ENCODE data around the gene TRIO.

Gene TRIO

DNA sequence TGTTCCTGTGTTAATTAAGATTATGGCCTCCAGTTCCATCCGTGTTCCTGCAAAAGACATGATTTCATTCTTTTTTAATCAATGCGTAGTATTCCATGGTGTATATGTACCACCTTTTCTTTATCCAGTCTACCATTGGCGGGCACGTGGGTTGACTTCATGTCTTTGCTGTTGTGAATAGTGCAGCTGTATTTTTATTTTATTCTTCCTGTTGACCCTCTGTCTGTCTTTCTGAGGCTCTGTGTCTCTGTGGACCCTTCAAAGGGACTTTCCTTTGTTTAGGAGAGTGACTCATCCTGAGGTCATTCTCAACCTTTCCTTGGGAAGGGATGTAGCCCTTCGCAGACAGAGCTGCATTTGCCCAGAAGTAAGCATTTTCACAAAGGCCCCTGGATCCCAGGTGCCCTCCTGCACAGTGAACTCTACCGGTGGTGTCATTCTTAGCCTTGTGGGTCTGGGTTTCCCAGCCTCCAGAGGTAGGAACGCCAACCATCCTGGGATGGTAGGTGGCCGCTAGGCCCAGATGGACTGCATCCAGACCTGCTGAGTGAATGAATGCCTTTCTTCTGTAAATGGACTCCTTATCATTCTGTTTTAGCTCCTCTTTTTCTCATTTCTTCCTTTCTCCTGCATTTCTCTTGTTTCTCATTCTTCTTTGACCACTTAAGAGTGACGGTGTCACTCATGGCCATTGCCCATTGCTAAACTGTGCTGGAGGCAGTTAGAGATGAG, 22.4 kb downstream of the TRIO start:
- no peak overlapping the region for H3K4me3 ChIP-seq (ENCODE audit: low read depth in 1 of 2, low read length in 2 of 2)
- no peaks in the 10 kb centered on the region for H3K36me3 ChIP-seq (ENCODE audit: control insufficient read depth in 1 of 2, insufficient read depth in 2 of 2, low read length in 2 of 2)
- H3K9ac ChIP-seq (ENCODE audit: low read depth in 1 of 2, low read length in 2 of 2) = no peak overlapping the region
- no peaks in the 10 kb centered on the region for H3K27me3 ChIP-seq (ENCODE audit: control insufficient read depth in 1 of 2, insufficient read depth in 2 of 2, low read length in 2 of 2)
- H3K9me3 ChIP-seq (ENCODE audit: control insufficient read depth in 1 of 2, low read length in 2 of 2) = peaks cover 0 to 4% of the 10 kb centered on the region in 2 donors
- no peak overlapping the region for H3K27ac ChIP-seq (ENCODE audit: low read depth, low read length)
- H3K4me1 ChIP-seq (ENCODE audit: control insufficient read depth in 1 of 2, insufficient read depth in 2 of 2, low read length in 2 of 2) = peaks cover 25 to 35% of the 10 kb centered on the region in 2 donors

DNA sequence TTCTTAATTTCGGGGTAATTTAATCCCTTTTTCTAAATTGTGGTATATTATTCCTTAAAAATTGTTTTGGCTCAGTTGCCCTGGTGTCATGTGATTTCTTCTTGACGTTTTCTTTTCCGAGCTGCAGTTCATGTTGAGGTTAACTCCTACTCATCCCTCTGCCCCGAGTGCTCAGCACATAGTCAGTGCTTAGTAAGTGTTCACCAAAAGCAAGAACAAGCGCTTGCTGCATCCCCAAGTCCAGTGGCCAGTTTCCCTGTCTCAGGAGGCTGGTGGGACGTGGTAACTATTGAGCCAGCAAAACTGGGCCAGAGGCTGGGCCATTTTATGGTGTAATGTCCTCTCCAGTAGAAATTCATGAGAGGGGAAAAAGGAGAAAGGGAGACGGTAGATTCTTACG, 23.3 kb downstream of the TRIO start:
- Histone ChIP-seq H3K4me3 (ENCODE audit: low read depth in 1 of 2, low read length in 2 of 2) (no peak overlapping the region), H3K36me3 (ENCODE audit: control insufficient read depth in 1 of 2, insufficient read depth in 2 of 2, low read length in 2 of 2) (no peaks in the 10 kb centered on the region), H3K27me3 (ENCODE audit: control insufficient read depth in 1 of 2, insufficient read depth in 2 of 2, low read length in 2 of 2) (no peaks in the 10 kb centered on the region), H3K9me3 (ENCODE audit: control insufficient read depth in 1 of 2, low read length in 2 of 2) (peaks cover 0 to 4% of the 10 kb centered on the region in 2 donors), H3K9ac (ENCODE audit: low read depth in 1 of 2, low read length in 2 of 2) (no peak overlapping the region), H3K4me1 (ENCODE audit: control insufficient read depth in 1 of 2, insufficient read depth in 2 of 2, low read length in 2 of 2) (peaks cover 28 to 34% of the 10 kb centered on the region in 2 donors), H3K27ac (ENCODE audit: low read depth, low read length) (no peak overlapping the region)

DNA sequence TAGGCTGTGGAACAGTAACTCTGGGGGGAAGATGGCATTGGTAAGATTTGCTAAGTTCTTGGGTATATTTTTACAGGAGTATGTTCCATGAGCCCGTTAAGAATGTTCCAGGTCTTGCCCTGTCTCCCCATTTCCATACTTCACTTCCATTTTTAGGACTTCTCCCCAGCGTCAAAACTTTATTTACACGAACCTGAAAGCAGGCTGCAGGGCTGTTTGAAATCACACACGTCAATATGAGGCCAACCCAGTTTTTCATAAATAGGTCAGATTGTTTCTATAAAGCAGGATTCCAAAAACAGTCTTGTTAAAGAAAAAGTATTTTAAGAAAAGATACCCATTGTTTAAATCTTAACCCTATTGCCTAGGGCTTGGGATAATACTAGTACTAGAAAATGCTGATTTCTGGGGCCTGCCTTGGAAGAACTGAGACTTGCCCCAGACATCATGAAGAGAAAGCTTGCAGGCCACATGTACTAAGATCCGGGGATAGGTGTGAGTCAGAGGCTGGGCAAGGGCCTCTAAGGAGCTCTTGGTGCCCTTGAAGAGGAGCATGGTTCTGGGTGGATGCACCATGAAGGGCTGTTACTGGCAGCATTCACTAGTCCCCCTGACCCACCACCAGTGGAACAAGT, 24.2 kb downstream of the TRIO start:
- no peak overlapping the region for H3K4me3 ChIP-seq (ENCODE audit: low read depth in 1 of 2, low read length in 2 of 2)
- peaks cover 23 to 35% of the 10 kb centered on the region in 2 donors for H3K4me1 ChIP-seq (ENCODE audit: control insufficient read depth in 1 of 2, insufficient read depth in 2 of 2, low read length in 2 of 2)
- H3K9ac ChIP-seq (ENCODE audit: low read depth in 1 of 2, low read length in 2 of 2) = no peak overlapping the region
- H3K27ac ChIP-seq (ENCODE audit: low read depth, low read length) = no peak overlapping the region
- peaks cover 0 to 4% of the 10 kb centered on the region in 2 donors for H3K9me3 ChIP-seq (ENCODE audit: control insufficient read depth in 1 of 2, low read length in 2 of 2)
- H3K36me3 ChIP-seq (ENCODE audit: control insufficient read depth in 1 of 2, insufficient read depth in 2 of 2, low read length in 2 of 2) = no peaks in the 10 kb centered on the region
- no peaks in the 10 kb centered on the region for H3K27me3 ChIP-seq (ENCODE audit: control insufficient read depth in 1 of 2, insufficient read depth in 2 of 2, low read length in 2 of 2)

DNA sequence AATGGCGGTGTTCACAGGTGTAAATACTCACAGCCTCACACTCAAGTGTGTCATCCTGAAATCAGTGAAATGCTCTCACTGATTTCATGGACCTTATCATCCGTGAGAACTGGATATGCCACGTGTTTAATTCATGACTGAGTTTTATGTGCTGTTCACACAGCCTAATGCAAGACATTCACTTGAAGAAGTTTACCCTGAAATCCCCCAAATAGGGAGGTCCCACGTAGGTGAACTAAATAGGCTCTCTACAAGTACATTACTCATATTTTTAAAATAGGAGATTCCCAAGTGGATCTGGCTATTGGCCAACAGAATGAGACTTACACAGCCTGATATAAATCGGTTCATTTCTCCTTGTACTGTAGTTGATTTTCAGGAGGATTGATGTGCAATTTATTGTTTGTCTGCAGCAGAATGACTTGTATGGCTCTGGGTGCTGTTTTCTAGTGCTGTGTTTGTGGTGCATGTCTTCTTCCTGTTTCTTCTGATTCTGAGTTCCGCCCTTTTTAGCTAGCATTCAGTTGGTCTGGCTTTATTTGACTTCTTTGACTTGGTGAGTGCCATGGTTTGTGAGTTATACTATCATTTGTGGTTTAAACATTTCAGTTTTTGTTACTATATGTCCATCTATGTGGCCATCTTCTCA, 25.1 kb downstream of the TRIO start:
- Histone ChIP-seq H3K27ac (ENCODE audit: low read depth, low read length) (no peak overlapping the region), H3K9me3 (ENCODE audit: control insufficient read depth in 1 of 2, low read length in 2 of 2) (peaks cover 0 to 4% of the 10 kb centered on the region in 2 donors), H3K4me3 (ENCODE audit: low read depth in 1 of 2, low read length in 2 of 2) (peak overlapping the region in 1 of 2 donors; percentile 17), H3K36me3 (ENCODE audit: control insufficient read depth in 1 of 2, insufficient read depth in 2 of 2, low read length in 2 of 2) (no peaks in the 10 kb centered on the region), H3K27me3 (ENCODE audit: control insufficient read depth in 1 of 2, insufficient read depth in 2 of 2, low read length in 2 of 2) (no peaks in the 10 kb centered on the region), H3K9ac (ENCODE audit: low read depth in 1 of 2, low read length in 2 of 2) (peak overlapping the region in 1 of 2 donors; percentile 2), H3K4me1 (ENCODE audit: control insufficient read depth in 1 of 2, insufficient read depth in 2 of 2, low read length in 2 of 2) (peaks cover 23 to 37% of the 10 kb centered on the region in 2 donors)

DNA sequence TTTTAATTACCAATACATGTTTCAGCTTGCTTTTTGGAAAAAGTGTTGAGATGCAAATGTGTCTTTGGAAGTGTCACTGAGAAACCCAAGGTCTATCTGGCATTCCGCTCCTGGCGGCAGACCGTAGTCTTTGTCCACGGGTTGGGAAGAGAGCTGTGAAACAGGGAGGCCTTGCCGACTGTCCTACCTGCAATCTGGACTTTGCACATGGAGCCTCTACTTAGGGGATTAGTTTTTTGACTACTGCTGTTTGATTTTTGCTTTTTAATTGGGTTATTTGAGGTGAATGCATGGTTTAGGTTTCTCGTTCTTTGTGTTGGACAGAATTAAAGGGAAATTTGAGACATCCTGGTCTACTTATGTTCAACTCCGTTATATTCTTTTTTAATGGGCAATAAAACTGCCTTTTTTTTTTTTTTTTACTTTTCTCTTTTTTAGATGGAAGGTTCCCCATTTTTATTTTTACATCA, 25.7 kb downstream of the TRIO start:
- Histone ChIP-seq H3K9me3 (ENCODE audit: control insufficient read depth in 1 of 2, low read length in 2 of 2) (peaks cover 0 to 4% of the 10 kb centered on the region in 2 donors), H3K4me1 (ENCODE audit: control insufficient read depth in 1 of 2, insufficient read depth in 2 of 2, low read length in 2 of 2) (peaks cover 27 to 43% of the 10 kb centered on the region in 2 donors), H3K27me3 (ENCODE audit: control insufficient read depth in 1 of 2, insufficient read depth in 2 of 2, low read length in 2 of 2) (no peaks in the 10 kb centered on the region), H3K4me3 (ENCODE audit: low read depth in 1 of 2, low read length in 2 of 2) (peak overlapping the region in 1 of 2 donors; percentile 17), H3K36me3 (ENCODE audit: control insufficient read depth in 1 of 2, insufficient read depth in 2 of 2, low read length in 2 of 2) (no peaks in the 10 kb centered on the region), H3K9ac (ENCODE audit: low read depth in 1 of 2, low read length in 2 of 2) (peak overlapping the region in 1 of 2 donors; percentile 2), H3K27ac (ENCODE audit: low read depth, low read length) (no peak overlapping the region)

DNA sequence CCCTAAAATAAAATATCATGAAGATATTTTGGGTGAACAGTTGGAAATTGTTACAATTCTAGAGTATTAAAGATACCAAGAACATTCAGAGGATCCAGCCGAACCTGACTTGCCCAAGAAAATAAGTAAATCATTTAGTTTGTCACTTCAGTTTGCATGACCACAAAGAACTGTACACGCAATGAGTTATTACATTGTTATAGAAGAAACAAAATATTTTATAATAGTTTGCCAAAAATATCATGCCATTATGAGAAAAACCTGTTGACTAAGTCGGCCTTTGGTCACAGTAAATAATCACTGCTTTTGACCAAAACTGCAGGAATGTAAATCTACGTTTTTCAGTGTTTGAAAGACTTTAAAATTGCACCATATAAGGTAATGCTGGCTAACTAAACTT, 27.9 kb downstream of the TRIO start:
- no peak overlapping the region for H3K27ac ChIP-seq (ENCODE audit: low read depth, low read length)
- no peaks in the 10 kb centered on the region for H3K36me3 ChIP-seq (ENCODE audit: control insufficient read depth in 1 of 2, insufficient read depth in 2 of 2, low read length in 2 of 2)
- H3K4me1 ChIP-seq (ENCODE audit: control insufficient read depth in 1 of 2, insufficient read depth in 2 of 2, low read length in 2 of 2) = peaks cover 33 to 47% of the 10 kb centered on the region in 2 donors
- H3K9me3 ChIP-seq (ENCODE audit: control insufficient read depth in 1 of 2, low read length in 2 of 2) = no peaks in the 10 kb centered on the region
- no peak overlapping the region for H3K4me3 ChIP-seq (ENCODE audit: low read depth in 1 of 2, low read length in 2 of 2)
- no peaks in the 10 kb centered on the region for H3K27me3 ChIP-seq (ENCODE audit: control insufficient read depth in 1 of 2, insufficient read depth in 2 of 2, low read length in 2 of 2)
- no peak overlapping the region for H3K9ac ChIP-seq (ENCODE audit: low read depth in 1 of 2, low read length in 2 of 2)

DNA sequence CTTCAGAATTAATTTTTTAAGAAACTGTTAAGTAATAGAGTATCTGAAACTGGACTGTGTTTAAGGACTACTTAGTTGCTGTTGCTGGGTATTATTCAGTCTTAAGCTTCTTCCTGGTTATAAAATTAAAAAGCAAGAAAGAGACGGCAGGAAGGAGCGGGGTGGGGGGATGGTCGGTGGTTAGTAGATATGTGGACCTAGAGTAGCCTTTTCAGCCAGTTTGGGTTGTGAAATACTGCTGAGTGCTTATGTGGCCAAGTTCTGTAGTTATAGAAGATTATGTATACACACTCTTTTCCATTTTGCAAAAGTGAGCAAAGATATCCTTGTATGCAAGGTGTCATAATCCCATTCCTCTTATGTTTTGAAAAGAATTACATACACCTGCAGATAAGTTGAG, 28.5 kb downstream of the TRIO start:
- no peaks in the 10 kb centered on the region for H3K9me3 ChIP-seq (ENCODE audit: control insufficient read depth in 1 of 2, low read length in 2 of 2)
- no peak overlapping the region for H3K9ac ChIP-seq (ENCODE audit: low read depth in 1 of 2, low read length in 2 of 2)
- H3K4me3 ChIP-seq (ENCODE audit: low read depth in 1 of 2, low read length in 2 of 2) = no peak overlapping the region
- H3K4me1 ChIP-seq (ENCODE audit: control insufficient read depth in 1 of 2, insufficient read depth in 2 of 2, low read length in 2 of 2) = peaks cover 31 to 47% of the 10 kb centered on the region in 2 donors
- H3K27ac ChIP-seq (ENCODE audit: low read depth, low read length) = no peak overlapping the region
- H3K36me3 ChIP-seq (ENCODE audit: control insufficient read depth in 1 of 2, insufficient read depth in 2 of 2, low read length in 2 of 2) = no peaks in the 10 kb centered on the region
- H3K27me3 ChIP-seq (ENCODE audit: control insufficient read depth in 1 of 2, insufficient read depth in 2 of 2, low read length in 2 of 2) = no peaks in the 10 kb centered on the region

DNA sequence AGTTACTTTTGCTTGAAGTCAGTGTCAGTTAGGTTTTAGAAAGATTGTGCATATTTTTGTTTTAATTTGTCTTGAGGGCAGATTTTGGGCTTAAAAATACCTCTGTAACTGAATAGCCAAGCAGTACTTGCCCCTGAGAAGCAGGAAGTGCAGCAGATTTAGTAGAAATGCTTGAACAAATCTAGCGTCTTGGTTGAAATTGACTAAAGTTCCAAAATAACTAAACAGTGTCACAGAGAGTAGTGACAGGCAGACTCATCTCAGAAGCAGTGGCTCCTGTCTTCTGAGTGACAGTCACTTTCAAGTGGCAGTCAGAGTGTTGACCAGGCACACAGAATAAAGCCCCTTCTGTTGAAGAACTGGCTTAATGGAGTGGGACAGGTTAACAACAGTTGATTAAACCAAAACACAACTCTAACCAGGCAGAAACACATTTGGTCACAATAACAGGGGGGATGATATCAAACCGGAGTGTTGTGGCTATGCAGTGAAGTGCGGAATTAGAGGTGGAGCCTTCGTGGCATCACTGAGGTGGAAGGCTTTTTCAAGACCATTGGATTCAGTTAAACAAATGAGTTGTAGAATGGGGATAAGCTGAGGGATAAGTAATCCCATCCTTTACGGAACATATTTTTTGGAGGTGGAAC, 29.1 kb downstream of the TRIO start:
- H3K9me3 ChIP-seq (ENCODE audit: control insufficient read depth in 1 of 2, low read length in 2 of 2) = no peaks in the 10 kb centered on the region
- no peak overlapping the region for H3K27ac ChIP-seq (ENCODE audit: low read depth, low read length)
- H3K4me3 ChIP-seq (ENCODE audit: low read depth in 1 of 2, low read length in 2 of 2) = no peak overlapping the region
- H3K27me3 ChIP-seq (ENCODE audit: control insufficient read depth in 1 of 2, insufficient read depth in 2 of 2, low read length in 2 of 2) = no peaks in the 10 kb centered on the region
- no peaks in the 10 kb centered on the region for H3K36me3 ChIP-seq (ENCODE audit: control insufficient read depth in 1 of 2, insufficient read depth in 2 of 2, low read length in 2 of 2)
- H3K4me1 ChIP-seq (ENCODE audit: control insufficient read depth in 1 of 2, insufficient read depth in 2 of 2, low read length in 2 of 2) = peaks cover 30 to 42% of the 10 kb centered on the region in 2 donors
- no peak overlapping the region for H3K9ac ChIP-seq (ENCODE audit: low read depth in 1 of 2, low read length in 2 of 2)

DNA sequence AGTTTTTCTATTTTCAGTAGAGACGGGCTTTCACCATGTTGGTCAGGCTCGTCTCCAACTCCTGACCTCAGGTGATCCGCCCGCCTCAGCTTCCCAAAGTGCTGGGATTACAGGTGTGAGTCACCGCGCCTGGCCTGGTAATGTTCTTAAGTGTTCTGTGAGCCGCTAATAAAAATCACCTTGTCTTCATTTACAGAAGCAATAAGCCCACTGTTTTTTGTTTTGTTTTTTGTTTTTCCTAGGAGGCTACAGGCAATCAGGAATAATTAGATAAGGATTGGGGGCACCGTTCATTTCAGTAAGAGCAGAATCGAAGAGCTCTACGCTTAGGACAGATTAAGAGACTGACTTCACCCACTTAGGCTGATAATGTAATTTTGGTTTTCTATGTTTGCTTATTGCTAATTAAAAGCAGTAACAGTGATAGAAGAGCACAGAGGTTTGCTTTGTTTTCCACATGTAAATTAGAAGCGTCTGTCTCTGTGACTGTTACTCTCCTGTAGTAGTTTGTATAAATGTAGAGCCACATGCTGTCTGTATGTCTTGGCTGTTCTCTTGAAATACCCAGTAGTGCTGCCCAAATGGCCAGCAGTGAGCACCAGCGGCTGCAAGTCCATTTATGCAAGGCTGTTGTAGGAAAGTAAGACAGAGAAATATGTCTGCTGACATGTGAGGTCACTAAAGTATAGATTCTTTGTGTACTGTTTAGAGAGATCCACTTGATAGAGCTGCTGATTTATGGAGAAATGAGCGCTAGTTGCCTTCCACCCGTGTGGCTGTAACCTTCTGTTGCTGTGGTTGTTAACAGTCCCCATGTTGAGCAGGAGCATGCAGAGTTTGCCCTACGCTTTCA, 30.5 kb downstream of the TRIO start:
- peak overlapping the region in 1 of 2 donors; percentile 17 for H3K4me3 ChIP-seq (ENCODE audit: low read depth in 1 of 2, low read length in 2 of 2)
- H3K9ac ChIP-seq (ENCODE audit: low read depth in 1 of 2, low read length in 2 of 2) = no peak overlapping the region
- no peaks in the 10 kb centered on the region for H3K27me3 ChIP-seq (ENCODE audit: control insufficient read depth in 1 of 2, insufficient read depth in 2 of 2, low read length in 2 of 2)
- H3K27ac ChIP-seq (ENCODE audit: low read depth, low read length) = no peak overlapping the region
- no peaks in the 10 kb centered on the region for H3K9me3 ChIP-seq (ENCODE audit: control insufficient read depth in 1 of 2, low read length in 2 of 2)
- H3K36me3 ChIP-seq (ENCODE audit: control insufficient read depth in 1 of 2, insufficient read depth in 2 of 2, low read length in 2 of 2) = no peaks in the 10 kb centered on the region
- peaks cover 23 to 33% of the 10 kb centered on the region in 2 donors for H3K4me1 ChIP-seq (ENCODE audit: control insufficient read depth in 1 of 2, insufficient read depth in 2 of 2, low read length in 2 of 2)

All from duodenal mucosa (tissue), 2 donors.